ENCODE data around the gene ELL.

The ELL gene

DNA sequence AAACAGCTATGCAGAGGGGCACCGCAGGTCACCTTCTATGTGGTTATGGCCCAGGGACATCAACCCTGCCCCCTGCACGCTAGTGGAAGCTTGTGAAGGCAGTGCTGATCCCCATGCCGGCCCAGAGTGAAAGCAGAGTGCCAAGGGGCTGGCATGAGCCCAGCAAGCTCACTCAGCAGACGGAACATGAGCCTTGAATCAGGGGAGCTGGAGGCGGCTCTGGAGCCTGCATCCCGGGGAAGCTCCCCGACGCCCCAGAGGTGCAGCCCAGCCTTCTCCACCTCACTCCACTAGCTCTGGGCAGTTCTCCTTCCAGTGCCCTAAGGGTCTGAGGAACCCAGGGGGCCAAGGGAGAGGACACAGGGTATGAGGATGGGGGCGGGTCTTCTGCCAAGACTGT, 64.9 kb downstream of the ELL start:
- Histone ChIP-seq H3K9me3 (ENCODE audit: insufficient read depth, low read length) (no peaks in the 10 kb centered on the region), H3K27me3 (ENCODE audit: low read depth, low read length) (no peaks in the 10 kb centered on the region), H3K4me3 (ENCODE audit: low read length) (no peak overlapping the region), H4K20me1 (ENCODE audit: insufficient read depth, low read length) (peaks cover 29% of the 10 kb centered on the region), H3K4me2 (ENCODE audit: low read length) (no peak overlapping the region), H3K27ac (ENCODE audit: low read length) (no peak overlapping the region), H3K9ac (ENCODE audit: low read length) (no peak overlapping the region), H3K79me2 (ENCODE audit: low read length) (no peaks in the 10 kb centered on the region), H2AFZ (ENCODE audit: low read depth, low read length) (no peak overlapping the region), H3K4me1 (ENCODE audit: low read length) (no peaks in the 10 kb centered on the region), H3K36me3 (replicated peaks; ENCODE audit: low read depth, low read length) (peaks cover 58% of the 10 kb centered on the region)
- TF ChIP-seq, protein P1, sequence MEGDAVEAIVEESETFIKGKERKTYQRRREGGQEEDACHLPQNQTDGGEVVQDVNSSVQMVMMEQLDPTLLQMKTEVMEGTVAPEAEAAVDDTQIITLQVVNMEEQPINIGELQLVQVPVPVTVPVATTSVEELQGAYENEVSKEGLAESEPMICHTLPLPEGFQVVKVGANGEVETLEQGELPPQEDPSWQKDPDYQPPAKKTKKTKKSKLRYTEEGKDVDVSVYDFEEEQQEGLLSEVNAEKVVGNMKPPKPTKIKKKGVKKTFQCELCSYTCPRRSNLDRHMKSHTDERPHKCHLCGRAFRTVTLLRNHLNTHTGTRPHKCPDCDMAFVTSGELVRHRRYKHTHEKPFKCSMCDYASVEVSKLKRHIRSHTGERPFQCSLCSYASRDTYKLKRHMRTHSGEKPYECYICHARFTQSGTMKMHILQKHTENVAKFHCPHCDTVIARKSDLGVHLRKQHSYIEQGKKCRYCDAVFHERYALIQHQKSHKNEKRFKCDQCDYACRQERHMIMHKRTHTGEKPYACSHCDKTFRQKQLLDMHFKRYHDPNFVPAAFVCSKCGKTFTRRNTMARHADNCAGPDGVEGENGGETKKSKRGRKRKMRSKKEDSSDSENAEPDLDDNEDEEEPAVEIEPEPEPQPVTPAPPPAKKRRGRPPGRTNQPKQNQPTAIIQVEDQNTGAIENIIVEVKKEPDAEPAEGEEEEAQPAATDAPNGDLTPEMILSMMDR (IDR thresholded peaks at IDR 0.05; ENCODE audit: low read depth, low read length) = no peak
- no peak for TF ChIP-seq EZH2phosphoT487 (IDR thresholded peaks at IDR 0.05; ENCODE audit: low read depth)

- H3K4me3 ChIP-seq (ENCODE audit: low read length) = no peak overlapping the region
- H3K4me2 ChIP-seq (ENCODE audit: low read length) = no peak overlapping the region
- H3K36me3 ChIP-seq (replicated peaks; ENCODE audit: low read depth, low read length) = peaks cover 55% of the 10 kb centered on the region
- H3K9me3 ChIP-seq (ENCODE audit: insufficient read depth, low read length) = no peaks in the 10 kb centered on the region
- no peak overlapping the region for H2AFZ ChIP-seq (ENCODE audit: low read depth, low read length)
- H4K20me1 ChIP-seq (ENCODE audit: insufficient read depth, low read length) = peaks cover 27% of the 10 kb centered on the region
- no peaks in the 10 kb centered on the region for H3K4me1 ChIP-seq (ENCODE audit: low read length)
- H3K27ac ChIP-seq (ENCODE audit: low read length) = no peak overlapping the region
- H3K79me2 ChIP-seq (ENCODE audit: low read length) = no peaks in the 10 kb centered on the region
- no peaks in the 10 kb centered on the region for H3K27me3 ChIP-seq (ENCODE audit: low read depth, low read length)
- TF ChIP-seq, protein P1 (IDR thresholded peaks at IDR 0.05; ENCODE audit: low read depth, low read length) = no peak
- no peak for TF ChIP-seq EZH2phosphoT487 (IDR thresholded peaks at IDR 0.05; ENCODE audit: low read depth)
- H3K9ac ChIP-seq (ENCODE audit: low read length) = no peak overlapping the region
Measured at GRCh38 chr19:18456279-18456678, 65.6 kb downstream of the ELL start.

- Histone ChIP-seq H3K9me3 (ENCODE audit: insufficient read depth, low read length) (no peaks in the 10 kb centered on the region), H3K27me3 (ENCODE audit: low read depth, low read length) (no peaks in the 10 kb centered on the region), H2AFZ (ENCODE audit: low read depth, low read length) (no peak overlapping the region), H3K79me2 (ENCODE audit: low read length) (peaks cover 2% of the 10 kb centered on the region; the same call in 1 of the 2 replicates), H3K4me3 (ENCODE audit: low read length) (no peak overlapping the region), H3K9ac (ENCODE audit: low read length) (no peak overlapping the region), H3K27ac (ENCODE audit: low read length) (no peak overlapping the region), H3K4me1 (ENCODE audit: low read length) (no peaks in the 10 kb centered on the region), H3K36me3 (replicated peaks; ENCODE audit: low read depth, low read length) (peaks cover 56% of the 10 kb centered on the region), H4K20me1 (ENCODE audit: insufficient read depth, low read length) (peaks cover 31% of the 10 kb centered on the region), H3K4me2 (ENCODE audit: low read length) (no peak overlapping the region)
- TF ChIP-seq EZH2phosphoT487 (IDR thresholded peaks at IDR 0.05; ENCODE audit: low read depth) = no peak
- TF ChIP-seq, protein P1 (IDR thresholded peaks at IDR 0.05; ENCODE audit: low read depth, low read length) = no peak
Measured at GRCh38 chr19:18453269-18454024, 68.4 kb downstream of the ELL start.

DNA sequence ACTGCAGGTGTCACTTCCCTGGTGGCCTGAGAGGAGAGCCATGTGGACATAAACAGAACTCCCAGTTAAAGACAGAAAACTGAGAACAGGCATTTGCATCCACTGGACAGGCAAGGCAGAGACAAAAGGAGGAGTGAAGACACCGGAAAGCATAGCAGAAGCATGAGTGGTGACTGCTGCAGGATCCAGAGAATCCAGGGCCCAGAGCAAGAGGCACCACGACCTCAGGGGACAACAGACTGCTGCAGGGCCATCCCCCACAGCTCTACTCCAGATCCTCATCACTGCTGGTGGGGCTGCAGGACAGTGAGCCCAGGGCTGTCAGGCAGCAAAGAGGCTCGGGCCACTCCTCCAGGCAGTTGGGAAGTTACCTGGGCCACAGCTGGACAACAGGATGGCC, 69.5 kb downstream of the ELL start:
- Histone ChIP-seq H3K4me2 (ENCODE audit: low read length) (no peak overlapping the region), H2AFZ (ENCODE audit: low read depth, low read length) (no peak overlapping the region), H3K36me3 (replicated peaks; ENCODE audit: low read depth, low read length) (peaks cover 51% of the 10 kb centered on the region), H3K4me3 (ENCODE audit: low read length) (no peak overlapping the region), H3K27ac (ENCODE audit: low read length) (no peak overlapping the region), H3K9ac (ENCODE audit: low read length) (no peak overlapping the region), H3K9me3 (ENCODE audit: insufficient read depth, low read length) (no peaks in the 10 kb centered on the region), H3K27me3 (ENCODE audit: low read depth, low read length) (no peaks in the 10 kb centered on the region), H3K4me1 (ENCODE audit: low read length) (no peaks in the 10 kb centered on the region), H4K20me1 (ENCODE audit: insufficient read depth, low read length) (peaks cover 36% of the 10 kb centered on the region), H3K79me2 (ENCODE audit: low read length) (peaks cover 6% of the 10 kb centered on the region; the same call in 1 of the 2 replicates)
- TF ChIP-seq, protein P1 (IDR thresholded peaks at IDR 0.05; ENCODE audit: low read depth, low read length) = no peak
